PC-3 (cell line): ENCODE measurements around the gene GBX1.
A peak's percentile ranks its signal among the peaks of the same experiment; 100 is the strongest.

ENCODE experiments used
- CTCF ChIP-seq: fragments of 300-600 bp; sonication (generic); conservative IDR thresholded peaks from 2 replicates; pipeline ENCODE4 v1.5.1; 2017; ENCODE audit warnings: antibody characterized with exemption, low read depth, mild to moderate bottlenecking, low read length
- EZH2 ChIP-seq: fragments of 300-600 bp; sonication (generic); IDR thresholded peaks from one replicate; pipeline ENCODE4 v1.6.1; 2017; ENCODE audit warnings: antibody characterized with exemption, mild to moderate bottlenecking, low read length; ENCODE audit not compliant: unreplicated experiment

GRCh38 chr7:151168003-151168786 is 701 bp upstream of the GBX1 start:
- TF ChIP-seq CTCF (peak; percentile 68), EZH2 (no peak)
